ENCODE data around the gene RBKS.
A peak's percentile ranks its signal among the peaks of the same experiment; 100 is the strongest.

The RBKS gene

GRCh38 chr2:27798948-27799645, 91.1 kb downstream of the RBKS start (continued):
- TF ChIP-seq TSHZ1 (tag by site-specific recombination; IDR thresholded peaks at IDR 0.05; ENCODE audit: borderline replicate concordance) (peak; percentile 69; the same call in 1 of the 2 replicates), ZNF501 (tag by site-specific recombination; IDR thresholded peaks at IDR 0.05) (peak; percentile 37; the same call in 1 of the 2 replicates), GLIS1 (tag by site-specific recombination; IDR thresholded peaks at IDR 0.05) (peak; percentile 61), ZNF843 (tag by site-specific recombination; IDR thresholded peaks at IDR 0.05) (peak; percentile 41; the same call in 1 of the 2 replicates), KLF10 (tag by site-specific recombination; IDR thresholded peaks at IDR 0.05) (peak; percentile 30; the same call in 1 of the 2 replicates), ZIC2 (tag by site-specific recombination; IDR thresholded peaks at IDR 0.05) (no peak), ZNF184 (tag by site-specific recombination; IDR thresholded peaks at IDR 0.05) (peak; percentile 97), INSM2 (tag by site-specific recombination; IDR thresholded peaks at IDR 0.05) (peak; percentile 98), ZNF76 (tag by site-specific recombination; IDR thresholded peaks at IDR 0.05; ENCODE audit: borderline replicate concordance, low read depth) (peak; percentile 54; the same call in 1 of the 2 replicates), BCL6B (tag by site-specific recombination; IDR thresholded peaks at IDR 0.05) (no peak), ZNF223 (tag by site-specific recombination; IDR thresholded peaks at IDR 0.05) (no peak), ZNF394 (tag by site-specific recombination; IDR thresholded peaks at IDR 0.05; ENCODE audit: borderline replicate concordance) (peak; percentile 48; the same call in 1 of the 2 replicates), ZNF16 (tag by site-specific recombination; IDR thresholded peaks at IDR 0.05; ENCODE audit: low read depth) (no peak), ZBTB7A (tag by site-specific recombination; IDR thresholded peaks at IDR 0.05; ENCODE audit: low read depth) (peak; percentile 68; the same call in 1 of the 2 replicates), ATF2 (tag by site-specific recombination; IDR thresholded peaks at IDR 0.05; ENCODE audit: low read depth) (peak; percentile 98), PRDM10 (tag by site-specific recombination; IDR thresholded peaks at IDR 0.05) (peak; percentile 65), CTCF (tag by site-specific recombination; IDR thresholded peaks at IDR 0.05) (no peak), ZNF362 (tag by site-specific recombination; IDR thresholded peaks at IDR 0.05) (0 out of 2 replicates have a peak, but pooled peaks have one; percentile 17), SP7 (tag by site-specific recombination; IDR thresholded peaks at IDR 0.05) (peak; percentile 89)

Measured in HEK293 (cell line).